ELF-1 (cell line): ENCODE measurements around the gene GALNT15.

ENCODE experiments used
- DNase-seq: peaks from one replicate; pipeline ENCODE4 v3.0.0-alpha.2; 2016; ENCODE audit warnings: low read depth, low spot score

GALNT15 gene

GRCh38 chr3:16150285-16150684 lies 24.2 kb upstream of the GALNT15 start:
- DNase-seq = no peak

- DNase-seq = no peak
Measured at GRCh38 chr3:16151109-16151508, 23.4 kb upstream of the GALNT15 start.

- DNase-seq = no peak
Measured at GRCh38 chr3:16168211-16168610, 6.3 kb upstream of the GALNT15 start.

GRCh38 chr3:16171009-16171408 lies 3.5 kb upstream of the GALNT15 start:
- DNase-seq = no peak

- no peak for DNase-seq
Measured at GRCh38 chr3:16171825-16172224, 2.7 kb upstream of the GALNT15 start.

GRCh38 chr3:16173283-16174025 lies 1.0 kb upstream of the GALNT15 start:
- no peak for DNase-seq

GRCh38 chr3:16174026-16174355 lies 489 bp upstream of the GALNT15 start:
- DNase-seq = no peak

- peak; percentile 17 for DNase-seq
Measured at GRCh38 chr3:16174976-16175901, 759 bp downstream of the GALNT15 start.

- DNase-seq = no peak
Measured at GRCh38 chr3:16176391-16177030, 2.0 kb downstream of the GALNT15 start.

GRCh38 chr3:16177382-16177781 lies 2.9 kb downstream of the GALNT15 start:
- DNase-seq = no peak

- peak; percentile 93 for DNase-seq
Measured at GRCh38 chr3:16177962-16178627, 3.6 kb downstream of the GALNT15 start.

GRCh38 chr3:16178628-16178988 lies 4.1 kb downstream of the GALNT15 start:
- DNase-seq = no peak

GRCh38 chr3:16179261-16179660 lies 4.8 kb downstream of the GALNT15 start:
- DNase-seq = no peak

GRCh38 chr3:16179771-16180736 lies 5.6 kb downstream of the GALNT15 start:
- DNase-seq = peak; percentile 56

- no peak for DNase-seq
Measured at GRCh38 chr3:16180737-16181134, 6.3 kb downstream of the GALNT15 start.

GRCh38 chr3:16181361-16181760 lies 6.9 kb downstream of the GALNT15 start:
- DNase-seq = no peak

GRCh38 chr3:16182183-16182582 lies 7.7 kb downstream of the GALNT15 start:
- DNase-seq = no peak

GRCh38 chr3:16182612-16183011 lies 8.1 kb downstream of the GALNT15 start:
- no peak for DNase-seq

- no peak for DNase-seq
Measured at GRCh38 chr3:16183082-16183481, 8.6 kb downstream of the GALNT15 start.

- DNase-seq = peak; percentile 36
Measured at GRCh38 chr3:16183601-16184270, 9.3 kb downstream of the GALNT15 start.
